ENCODE measurements around the gene SLC47A2. TPM values are rescaled to one million over a fixed set of nuclear protein-coding genes. Genes with fewer than 3 reads are reported as not detected.

SLC47A2 gene
- total and polyA plus RNA-seq, 2 of the 13 experiments (the other 11 are each of a cell fraction or from before 2014, with no cell fraction given): 0.04 TPM; not detected in 1

GRCh38 chr17:19660219-19660870 lies 56.0 kb downstream of the SLC47A2 start (continued):
- TF ChIP-seq ZBTB8A (CRISPR knock-in tag; IDR thresholded peaks at IDR 0.05; ENCODE audit: borderline replicate concordance, low read depth) (no peak), ZNF75D (CRISPR knock-in tag; IDR thresholded peaks at IDR 0.05; ENCODE audit: borderline replicate concordance) (no peak), CREM (IDR thresholded peaks at IDR 0.05) (peak; percentile 96), CREM (CRISPR knock-in tag; IDR thresholded peaks at IDR 0.05) (no peak), ZNF326 (CRISPR knock-in tag; IDR thresholded peaks at IDR 0.05; ENCODE audit: borderline replicate concordance) (no peak), PAWR (CRISPR knock-in tag; IDR thresholded peaks at IDR 0.05; ENCODE audit: borderline replicate concordance) (no peak), ZNF644 (CRISPR knock-in tag; IDR thresholded peaks at IDR 0.05; ENCODE audit: low read depth) (0 out of 2 replicates have a peak, but pooled peaks have one; percentile 82), ZNF766 (CRISPR knock-in tag; IDR thresholded peaks at IDR 0.05; ENCODE audit: borderline replicate concordance) (no peak), ZBTB38 (CRISPR knock-in tag; IDR thresholded peaks at IDR 0.05) (no peak), PRMT3 (CRISPR knock-in tag; IDR thresholded peaks at IDR 0.05; ENCODE audit: borderline replicate concordance, low read depth) (no peak), EHMT2 (IDR thresholded peaks at IDR 0.05; ENCODE audit: borderline replicate concordance, low read depth, low read length) (peak; percentile 81; the same call in 1 of the 2 replicates), ZNF253 (CRISPR knock-in tag; IDR thresholded peaks at IDR 0.05; ENCODE audit: borderline replicate concordance) (no peak), ZNF260 (CRISPR knock-in tag; IDR thresholded peaks at IDR 0.05; ENCODE audit: borderline replicate concordance, low read depth) (no peak), ZBTB7A (CRISPR knock-in tag; IDR thresholded peaks at IDR 0.05) (peak; percentile 84; the same call in 1 of the 2 replicates), ZNF530 (CRISPR knock-in tag; IDR thresholded peaks at IDR 0.05; ENCODE audit: low read depth) (no peak), ELF1 (CRISPR knock-in tag; IDR thresholded peaks at IDR 0.05) (0 out of 2 replicates have a peak, but pooled peaks have one; percentile 22), REL (CRISPR knock-in tag; conservative IDR thresholded peaks at IDR 0.05) (no peak), ZSCAN5A (CRISPR knock-in tag; IDR thresholded peaks at IDR 0.05; ENCODE audit: borderline replicate concordance) (no peak), PTBP1 (IDR thresholded peaks at IDR 0.05; ENCODE audit: low read depth, low read length, poor library complexity, severe bottlenecking) (no peak)
- TF ChIP-seq, protein P1, sequence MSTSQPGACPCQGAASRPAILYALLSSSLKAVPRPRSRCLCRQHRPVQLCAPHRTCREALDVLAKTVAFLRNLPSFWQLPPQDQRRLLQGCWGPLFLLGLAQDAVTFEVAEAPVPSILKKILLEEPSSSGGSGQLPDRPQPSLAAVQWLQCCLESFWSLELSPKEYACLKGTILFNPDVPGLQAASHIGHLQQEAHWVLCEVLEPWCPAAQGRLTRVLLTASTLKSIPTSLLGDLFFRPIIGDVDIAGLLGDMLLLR (CRISPR knock-in tag; IDR thresholded peaks at IDR 0.05): no peak
- TF ChIP-seq, protein P2, sequence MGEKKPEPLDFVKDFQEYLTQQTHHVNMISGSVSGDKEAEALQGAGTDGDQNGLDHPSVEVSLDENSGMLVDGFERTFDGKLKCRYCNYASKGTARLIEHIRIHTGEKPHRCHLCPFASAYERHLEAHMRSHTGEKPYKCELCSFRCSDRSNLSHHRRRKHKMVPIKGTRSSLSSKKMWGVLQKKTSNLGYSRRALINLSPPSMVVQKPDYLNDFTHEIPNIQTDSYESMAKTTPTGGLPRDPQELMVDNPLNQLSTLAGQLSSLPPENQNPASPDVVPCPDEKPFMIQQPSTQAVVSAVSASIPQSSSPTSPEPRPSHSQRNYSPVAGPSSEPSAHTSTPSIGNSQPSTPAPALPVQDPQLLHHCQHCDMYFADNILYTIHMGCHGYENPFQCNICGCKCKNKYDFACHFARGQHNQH (CRISPR knock-in tag; IDR thresholded peaks at IDR 0.05): peak; percentile 81; the same call in 1 of the 2 replicates
- TF ChIP-seq, protein P3, sequence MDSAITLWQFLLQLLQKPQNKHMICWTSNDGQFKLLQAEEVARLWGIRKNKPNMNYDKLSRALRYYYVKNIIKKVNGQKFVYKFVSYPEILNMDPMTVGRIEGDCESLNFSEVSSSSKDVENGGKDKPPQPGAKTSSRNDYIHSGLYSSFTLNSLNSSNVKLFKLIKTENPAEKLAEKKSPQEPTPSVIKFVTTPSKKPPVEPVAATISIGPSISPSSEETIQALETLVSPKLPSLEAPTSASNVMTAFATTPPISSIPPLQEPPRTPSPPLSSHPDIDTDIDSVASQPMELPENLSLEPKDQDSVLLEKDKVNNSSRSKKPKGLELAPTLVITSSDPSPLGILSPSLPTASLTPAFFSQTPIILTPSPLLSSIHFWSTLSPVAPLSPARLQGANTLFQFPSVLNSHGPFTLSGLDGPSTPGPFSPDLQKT (CRISPR knock-in tag; IDR thresholded peaks at IDR 0.05; ENCODE audit: borderline replicate concordance): no peak
- TF ChIP-seq, protein P4, sequence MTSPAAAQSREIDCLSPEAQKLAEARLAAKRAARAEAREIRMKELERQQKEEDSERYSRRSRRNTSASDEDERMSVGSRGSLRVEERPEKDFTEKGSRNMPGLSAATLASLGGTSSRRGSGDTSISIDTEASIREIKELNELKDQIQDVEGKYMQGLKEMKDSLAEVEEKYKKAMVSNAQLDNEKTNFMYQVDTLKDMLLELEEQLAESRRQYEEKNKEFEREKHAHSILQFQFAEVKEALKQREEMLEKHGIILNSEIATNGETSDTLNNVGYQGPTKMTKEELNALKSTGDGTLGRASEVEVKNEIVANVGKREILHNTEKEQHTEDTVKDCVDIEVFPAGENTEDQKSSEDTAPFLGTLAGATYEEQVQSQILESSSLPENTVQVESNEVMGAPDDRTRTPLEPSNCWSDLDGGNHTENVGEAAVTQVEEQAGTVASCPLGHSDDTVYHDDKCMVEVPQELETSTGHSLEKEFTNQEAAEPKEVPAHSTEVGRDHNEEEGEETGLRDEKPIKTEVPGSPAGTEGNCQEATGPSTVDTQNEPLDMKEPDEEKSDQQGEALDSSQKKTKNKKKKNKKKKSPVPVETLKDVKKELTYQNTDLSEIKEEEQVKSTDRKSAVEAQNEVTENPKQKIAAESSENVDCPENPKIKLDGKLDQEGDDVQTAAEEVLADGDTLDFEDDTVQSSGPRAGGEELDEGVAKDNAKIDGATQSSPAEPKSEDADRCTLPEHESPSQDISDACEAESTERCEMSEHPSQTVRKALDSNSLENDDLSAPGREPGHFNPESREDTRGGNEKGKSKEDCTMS (CRISPR knock-in tag; conservative IDR thresholded peaks at IDR 0.05): no peak
